ENCODE results near the gene RMC1. TPM values are rescaled to one million over a fixed set of nuclear protein-coding genes. Genes with fewer than 3 reads are reported as not detected.

Gene RMC1
- total and polyA plus RNA-seq, 2 of the 13 experiments (the other 11 are each of a cell fraction or from before 2014, with no cell fraction given) = 9.4 to 19.5 TPM

GRCh38 chr18:23578891-23579653 is 75.8 kb downstream of the RMC1 start (continued):
- TF ChIP-seq ZNF124 (CRISPR knock-in tag; IDR thresholded peaks at IDR 0.05) = no peak

GRCh38 chr18:23580677-23581367 is 77.5 kb downstream of the RMC1 start:
- H3K79me2 ChIP-seq (ENCODE audit: insufficient read depth, low read length) = peaks cover 81% of the 10 kb centered on the region
- POLR2A ChIA-PET = interaction anchor here (2.8 kb wide), 1 partner anchor 25 kb away, joined by 7 read pairs; no protein-coding TSS in a partner anchor

More at GRCh38 chr18:23580677-23581367, 77.5 kb downstream of the RMC1 start:
- CTCF ChIA-PET (ENCODE audit: low intra/inter-chr PET ratio, low total read pairs) = no interaction called here
- Histone ChIP-seq H3K4me2 (ENCODE audit: low read depth, low read length) (peak overlapping the region; percentile 33), H3K27ac (ENCODE audit: extremely low read length, insufficient read depth, low read length) (peak overlapping the region; percentile 7), H4K20me1 (ENCODE audit: insufficient read depth, low read length) (peaks cover 36% of the 10 kb centered on the region), H3K27me3 (ENCODE audit: control insufficient read depth in 1 of 2, insufficient read depth in 2 of 2, low read length in 2 of 2) (peaks cover 0 to 5% of the 10 kb centered on the region in 2 experiments; a peak in 1 of 5 replicates), H3K4me1 (ENCODE audit: insufficient read depth, low read length) (peaks cover 73% of the 10 kb centered on the region), H3K4me3 (replicated peaks in 1 of 3; ENCODE audit: insufficient read depth in 1 of 3, low read depth in 2 of 3, low read length in 3 of 3) (no peak overlapping the region), H3K36me3 (replicated peaks in 1 of 2; ENCODE audit: control insufficient read depth in 1 of 2, insufficient read depth in 2 of 2, low read length in 2 of 2) (peaks cover 12 to 37% of the 10 kb centered on the region in 2 experiments), H2AFZ (ENCODE audit: low read length) (no peak overlapping the region), H3K9ac (ENCODE audit: insufficient read depth, low read depth, low read length) (no peak overlapping the region), H3K9me3 (ENCODE audit: low read length) (no peaks in the 10 kb centered on the region)
- BruUV-seq (replicated peaks) = no TSS peak
- in situ Hi-C loops (cut with HindIII; ENCODE audit: extremely low pct_ligation_motif_present, low pct_unique_long_range_greater_than_20kb) (no loop called here), intact Hi-C loops (cut with micrococcal nuclease; ENCODE audit: unreplicated experiment) (loop anchor here (5.0 kb wide), 1 partner anchor 1639 kb away; no protein-coding TSS in a partner anchor)
- DNase-seq (ENCODE audit: low spot score) = no peak
- FAIRE-seq = no peak
- ATAC-seq = no peak
- TF ChIP-seq ZBTB20 (CRISPR knock-in tag; IDR thresholded peaks at IDR 0.05; ENCODE audit: borderline replicate concordance, low read depth) (no peak), SP5 (CRISPR knock-in tag; IDR thresholded peaks at IDR 0.05; ENCODE audit: borderline replicate concordance, low read depth) (no peak), MAX (IDR thresholded peaks at IDR 0.05) (no peak), ZGPAT (CRISPR knock-in tag; IDR thresholded peaks at IDR 0.05) (no peak), ZNF75D (CRISPR knock-in tag; IDR thresholded peaks at IDR 0.05; ENCODE audit: borderline replicate concordance) (no peak)
- WGBS (ENCODE audit: low lambda C conversion rate) = 86% methylated on average over 6 of the region's 6 CpGs

Small RNA genes within 50 kb of the gene (small RNA-seq; reads per million reads assigned to genes)
- 0 reads per million in 3 experiments for gene AC026634.1 (ENCODE audit: insufficient read depth in 2 of 3, insufficient read length in 3 of 3, low read depth in 2 of 3, low replicate concordance in 1 of 3)
- 0 reads per million in 3 experiments for gene RF00019 (ENCODE audit: insufficient read depth in 2 of 3, insufficient read length in 3 of 3, low read depth in 2 of 3, low replicate concordance in 1 of 3)

Other genes with a start within 250 kb of the RMC1 start
- 36.0 and 39.6 TPM in 2 replicates for gene RIOK3, start 50.2 kb upstream of the RMC1 start, total RNA-seq (2016; rRNA removed; fragmentation: Illumina TruSeq; extraction: Trizol)
- gene RIOK3, start 50.2 kb upstream of the RMC1 start, polyA plus RNA-seq (2011; rRNA removed) = 23.6 and 26.7 TPM in 2 replicates
- 28.6 and 46.5 TPM in 2 replicates for gene NPC1, start 83.0 kb downstream of the RMC1 start, total RNA-seq (2016; rRNA removed; fragmentation: Illumina TruSeq; extraction: Trizol)
- 114 and 121 TPM in 2 replicates for gene NPC1, start 83.0 kb downstream of the RMC1 start, polyA plus RNA-seq (2011; rRNA removed)
- not detected in 2 replicates for gene ANKRD29, start 159.4 kb downstream of the RMC1 start, total RNA-seq (2016; rRNA removed; fragmentation: Illumina TruSeq; extraction: Trizol)
- 0.05 TPM in 1 of 2 replicates, not detected in the other for gene ANKRD29, start 159.4 kb downstream of the RMC1 start, polyA plus RNA-seq (2011; rRNA removed)
- 2.2 and 2.6 TPM in 2 replicates for gene LAMA3, start 185.9 kb downstream of the RMC1 start, total RNA-seq (2016; rRNA removed; fragmentation: Illumina TruSeq; extraction: Trizol)
- gene LAMA3, start 185.9 kb downstream of the RMC1 start, polyA plus RNA-seq (2011; rRNA removed) = 0.45 and 0.65 TPM in 2 replicates

Data from HepG2 (cell line).